ENCODE measurements around the gene CXCL11.
"Not testable (repeated sequence)": the region's sequence is repeated elsewhere in the genome, so short reads cannot be mapped to it uniquely, and the experiment has no call there.

The CXCL11 gene

DNA sequence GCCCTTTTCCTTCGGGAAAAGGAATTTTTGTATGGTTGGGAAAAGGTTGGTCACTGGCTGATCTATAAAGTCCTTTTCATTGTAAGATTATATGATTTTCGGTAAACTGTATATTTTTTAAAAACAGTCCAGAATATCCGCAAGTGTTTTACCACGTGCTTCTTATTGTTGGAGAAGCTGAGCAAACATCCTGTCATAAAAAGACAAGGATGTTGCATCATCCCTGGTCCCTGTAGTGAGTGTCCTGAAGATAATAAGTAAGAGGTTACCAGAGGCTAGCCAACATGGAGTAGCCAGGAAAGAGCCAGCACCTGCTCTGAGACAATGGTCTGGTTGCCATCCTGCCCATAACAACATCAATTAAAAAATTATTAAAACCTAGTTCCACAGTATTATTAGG is 33.7 kb downstream of the CXCL11 start:
- DNase-seq (ENCODE audit: insufficient read length, low spot score) (no peak), FAIRE-seq (no peak)
- no peak for TF ChIP-seq POLR2A (IDR thresholded peaks at IDR 0.05; ENCODE audit: low read depth, low read length)
- no peak for TF ChIP-seq SPI1 (IDR thresholded peaks at IDR 0.05; ENCODE audit: low read depth, low read length)
- no peak for TF ChIP-seq TAF1 (IDR thresholded peaks at IDR 0.05; ENCODE audit: low read depth, low read length)
- TF ChIP-seq POU2F2 (IDR thresholded peaks at IDR 0.05; ENCODE audit: low read depth, low read length), result no peak
- no peak for TF ChIP-seq POLR2AphosphoS5 (IDR thresholded peaks at IDR 0.05; ENCODE audit: low read depth, low read length)
- TF ChIP-seq PAX5 (IDR thresholded peaks at IDR 0.05; ENCODE audit: insufficient read depth, low read length, severe bottlenecking), result no peak

- FAIRE-seq (no peak), DNase-seq (ENCODE audit: insufficient read length, low spot score) (no peak)
- no peak for TF ChIP-seq SPI1 (IDR thresholded peaks at IDR 0.05; ENCODE audit: low read depth, low read length)
- TF ChIP-seq TAF1 (IDR thresholded peaks at IDR 0.05; ENCODE audit: low read depth, low read length), result no peak
- no peak for TF ChIP-seq POLR2AphosphoS5 (IDR thresholded peaks at IDR 0.05; ENCODE audit: low read depth, low read length)
- no peak for TF ChIP-seq POU2F2 (IDR thresholded peaks at IDR 0.05; ENCODE audit: low read depth, low read length)
- no peak for TF ChIP-seq POLR2A (IDR thresholded peaks at IDR 0.05; ENCODE audit: low read depth, low read length)
- TF ChIP-seq PAX5 (IDR thresholded peaks at IDR 0.05; ENCODE audit: insufficient read depth, low read length, severe bottlenecking), result no peak
Observed at GRCh38 chr4:76001700-76002099, 34.2 kb downstream of the CXCL11 start.

DNA sequence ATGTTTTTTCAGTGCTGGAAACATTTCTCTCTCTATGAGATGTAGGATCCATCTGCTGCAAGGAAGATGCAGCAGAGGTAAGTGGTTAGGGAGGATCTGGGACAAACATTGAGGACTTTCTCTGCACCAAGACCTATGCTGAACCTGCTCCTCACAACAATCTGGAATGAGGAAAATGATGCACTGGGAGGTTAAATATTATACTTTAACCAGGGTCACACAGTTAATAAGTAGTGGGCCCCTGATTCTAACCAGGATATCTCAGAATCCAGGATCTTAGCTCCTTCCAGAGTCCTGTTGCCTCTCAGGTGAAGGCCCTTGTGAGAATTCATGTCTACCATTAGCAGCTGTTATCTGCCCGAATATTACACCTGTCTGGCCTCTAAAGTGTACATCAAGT is 35.6 kb downstream of the CXCL11 start:
- FAIRE-seq (no peak), DNase-seq (ENCODE audit: insufficient read length, low spot score) (no peak)
- no peak for TF ChIP-seq POLR2AphosphoS5 (IDR thresholded peaks at IDR 0.05; ENCODE audit: low read depth, low read length)
- TF ChIP-seq SPI1 (IDR thresholded peaks at IDR 0.05; ENCODE audit: low read depth, low read length), result no peak
- TF ChIP-seq POU2F2 (IDR thresholded peaks at IDR 0.05; ENCODE audit: low read depth, low read length), result no peak
- no peak for TF ChIP-seq PAX5 (IDR thresholded peaks at IDR 0.05; ENCODE audit: insufficient read depth, low read length, severe bottlenecking)
- no peak for TF ChIP-seq TAF1 (IDR thresholded peaks at IDR 0.05; ENCODE audit: low read depth, low read length)
- TF ChIP-seq POLR2A (IDR thresholded peaks at IDR 0.05; ENCODE audit: low read depth, low read length), result no peak

- FAIRE-seq, result peak; percentile 26
- not testable (repeated sequence) for DNase-seq (ENCODE audit: insufficient read length, low spot score)
Observed at GRCh38 chr4:75998525-75999147, 37.2 kb downstream of the CXCL11 start.

GRCh38 chr4:75997946-75998345 is 37.9 kb downstream of the CXCL11 start:
- TF ChIP-seq TAF1 (IDR thresholded peaks at IDR 0.05; ENCODE audit: low read depth, low read length) (no peak), POLR2A (IDR thresholded peaks at IDR 0.05; ENCODE audit: low read depth, low read length) (no peak), SPI1 (IDR thresholded peaks at IDR 0.05; ENCODE audit: low read depth, low read length) (no peak), POLR2AphosphoS5 (IDR thresholded peaks at IDR 0.05; ENCODE audit: low read depth, low read length) (no peak)
- FAIRE-seq (no peak), DNase-seq (ENCODE audit: insufficient read length, low spot score) (no peak)

- DNase-seq (ENCODE audit: insufficient read length, low spot score) (no peak), FAIRE-seq (no peak)
- TF ChIP-seq POU2F2 (IDR thresholded peaks at IDR 0.05; ENCODE audit: low read depth, low read length) (no peak), PAX5 (IDR thresholded peaks at IDR 0.05; ENCODE audit: insufficient read depth, low read length, severe bottlenecking) (no peak), POLR2AphosphoS5 (IDR thresholded peaks at IDR 0.05; ENCODE audit: low read depth, low read length) (no peak), POLR2A (IDR thresholded peaks at IDR 0.05; ENCODE audit: low read depth, low read length) (no peak), SPI1 (IDR thresholded peaks at IDR 0.05; ENCODE audit: low read depth, low read length) (no peak), TAF1 (IDR thresholded peaks at IDR 0.05; ENCODE audit: low read depth, low read length) (no peak)
Observed at GRCh38 chr4:75997081-75997480, 38.8 kb downstream of the CXCL11 start.

DNA sequence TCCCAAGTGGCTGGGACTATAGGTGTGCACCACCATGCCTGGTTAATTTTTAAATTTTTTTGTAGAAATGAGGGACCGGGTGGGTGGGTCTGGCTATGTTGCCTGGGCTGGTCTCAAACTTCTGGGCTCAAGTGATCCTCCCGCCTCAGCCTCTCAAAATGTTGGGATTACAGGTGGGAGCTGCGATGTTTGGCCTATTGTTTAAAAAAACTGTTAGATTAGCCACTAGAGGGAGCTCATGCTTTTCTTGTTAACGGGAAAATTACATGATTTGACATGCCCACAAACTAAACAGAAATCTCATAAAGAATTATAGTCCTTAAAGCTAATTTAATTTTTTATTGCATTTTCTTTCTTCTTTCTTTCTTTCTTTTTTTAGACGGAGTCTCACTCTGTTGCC is 40.1 kb downstream of the CXCL11 start:
- TF ChIP-seq TAF1 (IDR thresholded peaks at IDR 0.05; ENCODE audit: low read depth, low read length), result no peak
- no peak for TF ChIP-seq PAX5 (IDR thresholded peaks at IDR 0.05; ENCODE audit: insufficient read depth, low read length, severe bottlenecking)
- TF ChIP-seq POU2F2 (IDR thresholded peaks at IDR 0.05; ENCODE audit: low read depth, low read length), result no peak
- TF ChIP-seq POLR2A (IDR thresholded peaks at IDR 0.05; ENCODE audit: low read depth, low read length), result no peak
- no peak for TF ChIP-seq SPI1 (IDR thresholded peaks at IDR 0.05; ENCODE audit: low read depth, low read length)
- TF ChIP-seq POLR2AphosphoS5 (IDR thresholded peaks at IDR 0.05; ENCODE audit: low read depth, low read length), result no peak
- FAIRE-seq (no peak), DNase-seq (ENCODE audit: insufficient read length, low spot score) (no peak)

GRCh38 chr4:75992462-75992861 is 43.4 kb downstream of the CXCL11 start:
- TF ChIP-seq PAX5 (IDR thresholded peaks at IDR 0.05; ENCODE audit: insufficient read depth, low read length, severe bottlenecking), result no peak
- TF ChIP-seq SPI1 (IDR thresholded peaks at IDR 0.05; ENCODE audit: low read depth, low read length), result no peak
- TF ChIP-seq POLR2A (IDR thresholded peaks at IDR 0.05; ENCODE audit: low read depth, low read length), result no peak
- no peak for TF ChIP-seq POU2F2 (IDR thresholded peaks at IDR 0.05; ENCODE audit: low read depth, low read length)
- no peak for TF ChIP-seq POLR2AphosphoS5 (IDR thresholded peaks at IDR 0.05; ENCODE audit: low read depth, low read length)
- DNase-seq (ENCODE audit: insufficient read length, low spot score) (no peak), FAIRE-seq (no peak)

DNA sequence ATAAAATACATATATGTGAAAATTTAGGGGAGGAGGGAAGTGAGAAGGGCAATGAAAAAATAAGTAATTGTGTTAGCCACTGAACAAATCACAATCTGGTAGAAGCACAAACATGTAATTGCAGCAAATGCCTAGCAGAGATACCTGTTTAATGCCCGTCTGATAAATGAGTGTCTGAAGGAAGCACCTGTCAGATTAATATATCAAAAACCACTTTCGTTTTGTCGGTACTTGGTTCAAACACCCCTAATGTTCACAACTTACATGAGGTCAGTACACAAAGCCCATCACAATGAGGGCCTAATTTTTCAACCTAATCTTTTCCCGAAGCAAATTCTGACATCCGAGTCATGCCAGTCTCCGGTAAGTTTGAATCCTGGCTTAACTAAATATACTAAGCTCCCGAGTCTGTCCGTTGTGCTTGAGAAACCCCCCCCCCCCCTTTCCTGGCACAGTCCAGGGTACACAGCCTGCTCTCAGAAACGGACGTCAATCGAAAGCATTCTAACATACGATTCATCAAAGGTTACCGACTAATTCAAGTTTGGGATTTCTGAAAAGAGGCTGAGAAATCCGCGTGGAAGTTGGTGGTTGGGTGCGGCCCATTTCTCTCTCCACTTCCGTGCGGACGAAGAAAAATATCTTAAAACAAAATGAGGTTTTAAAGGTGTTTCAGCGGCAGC is 45.9 kb downstream of the CXCL11 start:
- peak; percentile 16 for FAIRE-seq
- TF ChIP-seq PAX5 (IDR thresholded peaks at IDR 0.05; ENCODE audit: insufficient read depth, low read length, severe bottlenecking) (no peak), TAF1 (IDR thresholded peaks at IDR 0.05; ENCODE audit: low read depth, low read length) (no peak), POLR2A (IDR thresholded peaks at IDR 0.05; ENCODE audit: low read depth, low read length) (no peak), POLR2AphosphoS5 (IDR thresholded peaks at IDR 0.05; ENCODE audit: low read depth, low read length) (no peak), POU2F2 (IDR thresholded peaks at IDR 0.05; ENCODE audit: low read depth, low read length) (no peak), SPI1 (IDR thresholded peaks at IDR 0.05; ENCODE audit: low read depth, low read length) (no peak)
- DNase-seq (ENCODE audit: insufficient read length, low spot score), result no peak

DNA sequence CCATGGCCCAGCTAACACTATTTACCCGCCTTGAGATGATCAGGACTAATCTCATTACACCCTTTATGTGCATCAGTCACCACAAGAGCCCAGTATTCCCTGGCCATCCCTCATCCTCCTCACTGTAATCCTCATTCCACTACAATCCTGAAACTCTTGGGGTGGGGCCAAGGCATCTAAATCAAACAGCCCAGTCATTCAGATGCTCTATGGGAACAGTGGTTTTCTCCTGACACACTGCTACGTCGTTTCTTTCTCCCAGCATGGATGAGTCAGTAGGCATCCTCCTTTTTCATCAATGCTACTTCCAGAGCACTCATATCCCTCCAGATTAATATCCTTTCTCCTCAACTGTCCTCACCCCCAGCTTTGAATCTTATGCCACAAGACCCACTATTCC is 50.8 kb downstream of the CXCL11 start:
- no peak for TF ChIP-seq POLR2AphosphoS5 (IDR thresholded peaks at IDR 0.05; ENCODE audit: low read depth, low read length)
- no peak for TF ChIP-seq SPI1 (IDR thresholded peaks at IDR 0.05; ENCODE audit: low read depth, low read length)
- DNase-seq (ENCODE audit: insufficient read length, low spot score), result no peak
- FAIRE-seq, result no peak
